HG02938 (cell line): Measurements from ENCODE around the gene ZHX3.

Source experiments
- ATAC-seq: cut with Tn5 transposase; IDR thresholded peaks from one replicate; pipeline ENCODE4 v1.9.1; 2021; ENCODE audit warnings: mild to moderate bottlenecking, moderate library complexity; ENCODE audit not compliant: unreplicated experiment

ZHX3 gene

GRCh38 chr20:41230136-41230535 lies 87.4 kb downstream of the ZHX3 start:
- ATAC-seq = no peak

- no peak for ATAC-seq
Observed at GRCh38 chr20:41229259-41229658, 88.3 kb downstream of the ZHX3 start.

GRCh38 chr20:41228858-41229257 lies 88.7 kb downstream of the ZHX3 start:
- no peak for ATAC-seq

GRCh38 chr20:41226426-41226825 lies 91.1 kb downstream of the ZHX3 start:
- no peak for ATAC-seq

- ATAC-seq = no peak
Observed at GRCh38 chr20:41225091-41225490, 92.4 kb downstream of the ZHX3 start.

- no peak for ATAC-seq
Observed at GRCh38 chr20:41224281-41224680, 93.2 kb downstream of the ZHX3 start.

GRCh38 chr20:41223112-41223511 lies 94.4 kb downstream of the ZHX3 start:
- ATAC-seq = no peak

GRCh38 chr20:41222703-41223102 lies 94.8 kb downstream of the ZHX3 start:
- no peak for ATAC-seq

- no peak for ATAC-seq
Observed at GRCh38 chr20:41222296-41222695, 95.2 kb downstream of the ZHX3 start.

GRCh38 chr20:41221614-41222218 lies 95.8 kb downstream of the ZHX3 start:
- ATAC-seq = no peak

- ATAC-seq = no peak
Observed at GRCh38 chr20:41219824-41220223, 97.7 kb downstream of the ZHX3 start.

GRCh38 chr20:41218466-41218865 lies 99.1 kb downstream of the ZHX3 start:
- no peak for ATAC-seq

- no peak for ATAC-seq
Observed at GRCh38 chr20:41217422-41217821, 100.1 kb downstream of the ZHX3 start.

- ATAC-seq = no peak
Observed at GRCh38 chr20:41214666-41215065, 102.9 kb downstream of the ZHX3 start.

GRCh38 chr20:41214202-41214601 lies 103.3 kb downstream of the ZHX3 start:
- ATAC-seq = no peak

GRCh38 chr20:41213150-41213820 lies 104.2 kb downstream of the ZHX3 start:
- no peak for ATAC-seq

- ATAC-seq = no peak
Observed at GRCh38 chr20:41205313-41205712, 112.2 kb downstream of the ZHX3 start.

- ATAC-seq = no peak
Observed at GRCh38 chr20:41204304-41205265, 112.9 kb downstream of the ZHX3 start.

- no peak for ATAC-seq
Observed at GRCh38 chr20:41203660-41204059, 113.9 kb downstream of the ZHX3 start.

GRCh38 chr20:41202426-41202825 lies 115.1 kb downstream of the ZHX3 start:
- ATAC-seq = no peak

- no peak for ATAC-seq
Observed at GRCh38 chr20:41201760-41202159, 115.8 kb downstream of the ZHX3 start.
